ENCODE data around the gene OR5AC2.

OR5AC2 gene

GRCh38 chr3:98073486-98073885, 13.5 kb upstream of the OR5AC2 start:
- H3K4me3 ChIP-seq (ENCODE audit: low read depth, low read length) = no peak overlapping the region
- H3K36me3 ChIP-seq (ENCODE audit: control insufficient read depth, insufficient read depth, low read length) = no peaks in the 10 kb centered on the region
- no peaks in the 10 kb centered on the region for H3K27me3 ChIP-seq (ENCODE audit: control insufficient read depth, insufficient read depth, low read length)
- H3K4me1 ChIP-seq (ENCODE audit: control insufficient read depth, insufficient read depth, low read length) = no peaks in the 10 kb centered on the region
- H3K9ac ChIP-seq (ENCODE audit: low read depth, low read length) = no peak overlapping the region
- H3K9me3 ChIP-seq (ENCODE audit: control insufficient read depth, insufficient read depth, low read length) = no peaks in the 10 kb centered on the region

GRCh38 chr3:98095882-98096281, 8.9 kb downstream of the OR5AC2 start:
- Histone ChIP-seq H3K4me1 (ENCODE audit: control insufficient read depth, insufficient read depth, low read length) (no peaks in the 10 kb centered on the region), H3K4me3 (ENCODE audit: low read depth, low read length) (no peak overlapping the region), H3K9me3 (ENCODE audit: control insufficient read depth, insufficient read depth, low read length) (no peaks in the 10 kb centered on the region), H3K27me3 (ENCODE audit: control insufficient read depth, insufficient read depth, low read length) (no peaks in the 10 kb centered on the region), H3K36me3 (ENCODE audit: control insufficient read depth, insufficient read depth, low read length) (no peaks in the 10 kb centered on the region), H3K9ac (ENCODE audit: low read depth, low read length) (no peak overlapping the region)

GRCh38 chr3:98099848-98100247, 12.9 kb downstream of the OR5AC2 start:
- H3K4me3 ChIP-seq (ENCODE audit: low read depth, low read length) = no peak overlapping the region
- H3K9ac ChIP-seq (ENCODE audit: low read depth, low read length) = no peak overlapping the region
- no peaks in the 10 kb centered on the region for H3K27me3 ChIP-seq (ENCODE audit: control insufficient read depth, insufficient read depth, low read length)
- H3K4me1 ChIP-seq (ENCODE audit: control insufficient read depth, insufficient read depth, low read length) = no peaks in the 10 kb centered on the region
- H3K9me3 ChIP-seq (ENCODE audit: control insufficient read depth, insufficient read depth, low read length) = no peaks in the 10 kb centered on the region
- no peaks in the 10 kb centered on the region for H3K36me3 ChIP-seq (ENCODE audit: control insufficient read depth, insufficient read depth, low read length)

DNA sequence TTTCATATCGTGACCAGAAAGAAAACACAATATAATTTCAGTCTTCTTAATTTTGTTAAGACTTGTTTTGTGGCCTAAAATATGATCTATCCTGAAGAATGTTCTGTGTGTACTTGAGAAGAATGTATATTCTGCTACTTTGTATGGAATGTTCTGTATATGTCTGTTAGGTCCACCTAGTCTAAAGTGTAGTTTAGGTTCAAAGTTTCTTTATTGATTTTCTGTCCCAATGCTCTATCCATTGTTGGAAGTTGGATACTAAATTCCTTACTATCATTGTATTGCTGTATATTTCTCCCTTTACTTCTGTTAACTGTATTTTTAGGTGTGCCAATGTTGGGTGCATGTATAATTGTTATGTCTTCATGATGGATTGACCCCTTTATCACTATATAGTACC, 21.2 kb downstream of the OR5AC2 start:
- Histone ChIP-seq H3K9me3 (ENCODE audit: control insufficient read depth, insufficient read depth, low read length) (no peaks in the 10 kb centered on the region), H3K4me1 (ENCODE audit: control insufficient read depth, insufficient read depth, low read length) (no peaks in the 10 kb centered on the region), H3K4me3 (ENCODE audit: low read depth, low read length) (no peak overlapping the region), H3K36me3 (ENCODE audit: control insufficient read depth, insufficient read depth, low read length) (no peaks in the 10 kb centered on the region), H3K27me3 (ENCODE audit: control insufficient read depth, insufficient read depth, low read length) (no peaks in the 10 kb centered on the region), H3K9ac (ENCODE audit: low read depth, low read length) (no peak overlapping the region)

GRCh38 chr3:98109807-98110549, 23.0 kb downstream of the OR5AC2 start:
- Histone ChIP-seq H3K4me3 (ENCODE audit: low read depth, low read length) (no peak overlapping the region), H3K9ac (ENCODE audit: low read depth, low read length) (no peak overlapping the region), H3K4me1 (ENCODE audit: control insufficient read depth, insufficient read depth, low read length) (no peaks in the 10 kb centered on the region), H3K27me3 (ENCODE audit: control insufficient read depth, insufficient read depth, low read length) (no peaks in the 10 kb centered on the region), H3K9me3 (ENCODE audit: control insufficient read depth, insufficient read depth, low read length) (no peaks in the 10 kb centered on the region), H3K36me3 (ENCODE audit: control insufficient read depth, insufficient read depth, low read length) (no peaks in the 10 kb centered on the region)

GRCh38 chr3:98110550-98110908, 23.6 kb downstream of the OR5AC2 start:
- Histone ChIP-seq H3K27me3 (ENCODE audit: control insufficient read depth, insufficient read depth, low read length) (no peaks in the 10 kb centered on the region), H3K9me3 (ENCODE audit: control insufficient read depth, insufficient read depth, low read length) (no peaks in the 10 kb centered on the region), H3K4me1 (ENCODE audit: control insufficient read depth, insufficient read depth, low read length) (no peaks in the 10 kb centered on the region), H3K9ac (ENCODE audit: low read depth, low read length) (no peak overlapping the region), H3K4me3 (ENCODE audit: low read depth, low read length) (no peak overlapping the region), H3K36me3 (ENCODE audit: control insufficient read depth, insufficient read depth, low read length) (no peaks in the 10 kb centered on the region)

DNA sequence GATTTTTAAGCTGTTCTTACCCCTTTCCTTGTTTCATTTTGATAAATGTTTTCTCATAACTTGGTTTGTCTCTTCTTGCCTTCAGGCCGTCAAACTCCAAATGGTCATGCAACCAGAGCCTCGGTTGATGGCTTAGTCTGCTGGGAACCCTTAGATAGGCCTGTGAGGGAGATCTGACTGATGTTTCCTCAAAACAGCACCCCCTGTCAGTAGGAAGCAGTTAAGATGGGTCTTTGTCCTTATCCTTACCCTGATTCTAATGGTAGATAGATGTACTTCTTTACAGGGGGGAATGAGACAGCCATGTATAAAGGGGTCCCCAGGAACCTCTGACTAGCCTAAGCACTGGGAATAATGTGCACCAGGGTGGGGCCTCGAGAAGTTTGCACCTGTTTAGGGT, 27.3 kb downstream of the OR5AC2 start:
- Histone ChIP-seq H3K9me3 (ENCODE audit: control insufficient read depth, insufficient read depth, low read length) (no peaks in the 10 kb centered on the region), H3K27me3 (ENCODE audit: control insufficient read depth, insufficient read depth, low read length) (no peaks in the 10 kb centered on the region)

DNA sequence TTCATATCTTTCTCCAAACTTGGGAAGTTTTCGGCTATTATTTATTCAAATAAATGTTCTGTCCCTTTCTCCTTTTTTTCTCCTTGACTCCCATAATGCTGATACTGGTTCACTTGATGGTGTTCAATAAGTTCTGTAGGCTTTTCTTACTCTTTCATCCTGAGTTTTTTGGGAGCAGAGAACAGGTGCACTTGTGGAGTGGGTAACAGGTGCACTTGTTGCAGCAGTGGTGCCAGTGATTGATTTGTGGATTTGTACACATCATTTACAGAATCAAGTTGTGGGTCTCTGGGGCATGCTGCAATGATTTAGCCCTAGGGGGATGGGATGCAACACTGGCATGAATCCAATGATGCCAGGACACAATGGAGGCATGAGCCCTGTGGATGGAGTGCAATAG, 28.7 kb downstream of the OR5AC2 start:
- Histone ChIP-seq H3K27me3 (ENCODE audit: control insufficient read depth, insufficient read depth, low read length) (no peaks in the 10 kb centered on the region), H3K36me3 (ENCODE audit: control insufficient read depth, insufficient read depth, low read length) (no peaks in the 10 kb centered on the region), H3K9ac (ENCODE audit: low read depth, low read length) (no peak overlapping the region), H3K4me1 (ENCODE audit: control insufficient read depth, insufficient read depth, low read length) (no peaks in the 10 kb centered on the region), H3K4me3 (ENCODE audit: low read depth, low read length) (no peak overlapping the region), H3K9me3 (ENCODE audit: control insufficient read depth, insufficient read depth, low read length) (no peaks in the 10 kb centered on the region)

More for the DNA sequence above, 27.3 kb downstream of the OR5AC2 start:
- Histone ChIP-seq H3K4me3 (ENCODE audit: low read depth, low read length) (no peak overlapping the region), H3K36me3 (ENCODE audit: control insufficient read depth, insufficient read depth, low read length) (no peaks in the 10 kb centered on the region), H3K4me1 (ENCODE audit: control insufficient read depth, insufficient read depth, low read length) (no peaks in the 10 kb centered on the region), H3K9ac (ENCODE audit: low read depth, low read length) (no peak overlapping the region)

- Histone ChIP-seq H3K27me3 (ENCODE audit: control insufficient read depth, insufficient read depth, low read length) (no peaks in the 10 kb centered on the region), H3K4me1 (ENCODE audit: control insufficient read depth, insufficient read depth, low read length) (no peaks in the 10 kb centered on the region), H3K36me3 (ENCODE audit: control insufficient read depth, insufficient read depth, low read length) (no peaks in the 10 kb centered on the region), H3K4me3 (ENCODE audit: low read depth, low read length) (no peak within 1 kb of the TSS), H3K9ac (ENCODE audit: low read depth, low read length) (no peak within 1 kb of the TSS), H3K9me3 (ENCODE audit: control insufficient read depth, insufficient read depth, low read length) (no peaks in the 10 kb centered on the region)
Measured at GRCh38 chr3:98130421-98130820, 43.4 kb downstream of the OR5AC2 start, which contains the start of gene OR5H1. TSS of gene OR5H1 (plus strand) at chr3:98130721. CDS start at chr3:98132698, 1,977 bp downstream.

GRCh38 chr3:98136631-98137030, 49.7 kb downstream of the OR5AC2 start:
- H3K9me3 ChIP-seq (ENCODE audit: control insufficient read depth, insufficient read depth, low read length) = no peaks in the 10 kb centered on the region
- no peaks in the 10 kb centered on the region for H3K36me3 ChIP-seq (ENCODE audit: control insufficient read depth, insufficient read depth, low read length)
- peaks cover 3% of the 10 kb centered on the region for H3K4me1 ChIP-seq (ENCODE audit: control insufficient read depth, insufficient read depth, low read length)
- no peak overlapping the region for H3K4me3 ChIP-seq (ENCODE audit: low read depth, low read length)
- H3K9ac ChIP-seq (ENCODE audit: low read depth, low read length) = no peak overlapping the region
- H3K27me3 ChIP-seq (ENCODE audit: control insufficient read depth, insufficient read depth, low read length) = no peaks in the 10 kb centered on the region

Data from iPS-15b (cell line).